ENCODE data around the gene MPO.

GRCh38 chr17:58242171-58242784, 38.5 kb downstream of the MPO start:
- no peak for TF ChIP-seq EZH2phosphoT487 (IDR thresholded peaks at IDR 0.05; ENCODE audit: borderline replicate concordance, low read depth, low read length)
- TF ChIP-seq, protein P1, sequence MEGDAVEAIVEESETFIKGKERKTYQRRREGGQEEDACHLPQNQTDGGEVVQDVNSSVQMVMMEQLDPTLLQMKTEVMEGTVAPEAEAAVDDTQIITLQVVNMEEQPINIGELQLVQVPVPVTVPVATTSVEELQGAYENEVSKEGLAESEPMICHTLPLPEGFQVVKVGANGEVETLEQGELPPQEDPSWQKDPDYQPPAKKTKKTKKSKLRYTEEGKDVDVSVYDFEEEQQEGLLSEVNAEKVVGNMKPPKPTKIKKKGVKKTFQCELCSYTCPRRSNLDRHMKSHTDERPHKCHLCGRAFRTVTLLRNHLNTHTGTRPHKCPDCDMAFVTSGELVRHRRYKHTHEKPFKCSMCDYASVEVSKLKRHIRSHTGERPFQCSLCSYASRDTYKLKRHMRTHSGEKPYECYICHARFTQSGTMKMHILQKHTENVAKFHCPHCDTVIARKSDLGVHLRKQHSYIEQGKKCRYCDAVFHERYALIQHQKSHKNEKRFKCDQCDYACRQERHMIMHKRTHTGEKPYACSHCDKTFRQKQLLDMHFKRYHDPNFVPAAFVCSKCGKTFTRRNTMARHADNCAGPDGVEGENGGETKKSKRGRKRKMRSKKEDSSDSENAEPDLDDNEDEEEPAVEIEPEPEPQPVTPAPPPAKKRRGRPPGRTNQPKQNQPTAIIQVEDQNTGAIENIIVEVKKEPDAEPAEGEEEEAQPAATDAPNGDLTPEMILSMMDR (conservative IDR thresholded peaks at IDR 0.05; ENCODE audit: low read length): no peak
